ENCODE measurements around the gene ADK.

DNA sequence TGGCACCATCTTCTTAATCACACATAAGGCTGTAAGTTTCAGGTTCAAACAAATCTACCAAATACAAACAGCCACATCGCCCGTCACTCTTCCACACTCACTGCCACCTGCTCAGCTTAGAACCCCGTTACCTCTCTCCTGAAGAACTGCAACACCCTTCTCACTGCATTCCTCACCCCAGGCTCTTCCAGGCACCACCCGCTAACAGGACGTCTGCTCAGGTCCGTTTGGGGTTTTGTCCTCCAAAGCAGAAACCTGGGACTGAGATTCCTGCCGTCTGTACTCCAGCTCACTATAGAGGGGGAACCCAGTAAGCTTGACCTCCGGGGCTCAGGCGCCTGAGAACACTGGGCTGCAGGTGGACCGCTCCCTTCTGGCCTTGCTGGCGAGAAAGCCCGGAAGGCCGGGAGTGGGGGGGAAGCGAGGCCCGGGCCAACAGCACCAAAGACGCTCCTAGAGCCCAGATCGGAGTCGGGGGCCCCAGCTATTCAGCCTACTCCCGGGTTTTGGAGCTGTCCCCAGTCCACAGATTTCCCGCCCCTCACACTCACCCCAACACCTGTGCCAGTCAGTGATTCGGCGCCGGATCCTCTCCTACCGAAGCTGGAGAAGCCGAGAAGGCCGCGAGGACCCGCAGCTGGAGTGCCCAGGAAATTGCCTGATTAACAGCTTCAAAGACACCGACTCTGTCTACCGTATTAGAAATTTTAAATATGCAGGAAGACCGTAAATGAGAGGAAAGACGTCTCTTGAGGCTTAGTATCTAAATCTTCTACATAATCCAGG, 624 bp upstream of the ADK start, which contains the start of gene AP3M1:
- TF ChIP-seq, protein P1, sequence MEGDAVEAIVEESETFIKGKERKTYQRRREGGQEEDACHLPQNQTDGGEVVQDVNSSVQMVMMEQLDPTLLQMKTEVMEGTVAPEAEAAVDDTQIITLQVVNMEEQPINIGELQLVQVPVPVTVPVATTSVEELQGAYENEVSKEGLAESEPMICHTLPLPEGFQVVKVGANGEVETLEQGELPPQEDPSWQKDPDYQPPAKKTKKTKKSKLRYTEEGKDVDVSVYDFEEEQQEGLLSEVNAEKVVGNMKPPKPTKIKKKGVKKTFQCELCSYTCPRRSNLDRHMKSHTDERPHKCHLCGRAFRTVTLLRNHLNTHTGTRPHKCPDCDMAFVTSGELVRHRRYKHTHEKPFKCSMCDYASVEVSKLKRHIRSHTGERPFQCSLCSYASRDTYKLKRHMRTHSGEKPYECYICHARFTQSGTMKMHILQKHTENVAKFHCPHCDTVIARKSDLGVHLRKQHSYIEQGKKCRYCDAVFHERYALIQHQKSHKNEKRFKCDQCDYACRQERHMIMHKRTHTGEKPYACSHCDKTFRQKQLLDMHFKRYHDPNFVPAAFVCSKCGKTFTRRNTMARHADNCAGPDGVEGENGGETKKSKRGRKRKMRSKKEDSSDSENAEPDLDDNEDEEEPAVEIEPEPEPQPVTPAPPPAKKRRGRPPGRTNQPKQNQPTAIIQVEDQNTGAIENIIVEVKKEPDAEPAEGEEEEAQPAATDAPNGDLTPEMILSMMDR (IDR thresholded peaks at IDR 0.05), result no peak
- no peak for TF ChIP-seq POLR2A (IDR thresholded peaks at IDR 0.05)

Data from right lobe of liver (tissue), 4 donors.